Neural progenitor cell (in vitro differentiated cells): Measurements from ENCODE around the gene CLK3. TPM values are rescaled to one million over a fixed set of nuclear protein-coding genes. Genes with fewer than 3 reads are reported as not detected.
"Not testable (repeated sequence)": the region's sequence is repeated elsewhere in the genome, so short reads cannot be mapped to it uniquely, and the experiment has no call there.

Experiments used
- DNase-seq: peaks from one replicate; pipeline ENCODE4 v3.0.0-alpha.2; 2016; ENCODE audit warnings: low spot score
- H2AFZ ChIP-seq: fragments of 200-600 bp; sonication (generic); replicated peaks from 2 replicates; pipeline ENCODE4 v1.6.1; 2016; ENCODE audit warnings: antibody characterized with exemption
- H3F3A ChIP-seq: fragments of 200-600 bp; sonication (generic); 2 replicates; pipeline ENCODE4 v1.6.1; 2016; ENCODE audit warnings: antibody characterized with exemption, low read depth
- H3K27ac ChIP-seq: fragments of 200-600 bp; sonication (generic); 2 replicates; pipeline ENCODE4 v1.5.1; 2016; ENCODE audit warnings: mild to moderate bottlenecking
- H3K27me3 ChIP-seq: fragments of 200-600 bp; sonication (generic); 2 replicates; pipeline ENCODE4 v1.6.1; 2016; ENCODE audit warnings: mild to moderate bottlenecking, moderate library complexity
- H3K36me3 ChIP-seq: fragments of 200-600 bp; sonication (generic); 2 replicates; pipeline ENCODE4 v1.5.1; 2016
- H3K4me1 ChIP-seq: fragments of 200-600 bp; sonication (generic); 2 replicates; pipeline ENCODE4 v1.6.1; 2016; ENCODE audit warnings: mixed run types
- H3K4me2 ChIP-seq: fragments of 200-600 bp; sonication (generic); 2 replicates; pipeline ENCODE4 v1.6.1; 2016
- H3K4me3 ChIP-seq: fragments of 200-600 bp; sonication (generic); 2 replicates; pipeline ENCODE4 v1.5.1; 2016
- H3K79me2 ChIP-seq: fragments of 200-600 bp; sonication (generic); 2 replicates; pipeline ENCODE4 v1.6.1; 2016; ENCODE audit warnings: low read depth
- H3K9ac ChIP-seq: fragments of 200-600 bp; sonication (generic); 2 replicates; pipeline ENCODE4 v1.6.1; 2016
- H3K9me3 ChIP-seq: fragments of 200-600 bp; sonication (generic); 2 replicates; pipeline ENCODE4 v1.5.1; 2016; ENCODE audit warnings: low read depth
- H4K20me1 ChIP-seq: fragments of 200-600 bp; sonication (generic); 2 replicates; pipeline ENCODE4 v1.6.1; 2016; ENCODE audit warnings: low read depth
- H3K27ac Mint-ChIP-seq: 3 replicates; pipeline ENCODE4 v1.8.0; 2021; ENCODE audit warnings: mixed read lengths
- H3K27me3 Mint-ChIP-seq: 2 replicates; pipeline ENCODE4 v1.8.0; 2022; ENCODE audit warnings: low read depth, mild to moderate bottlenecking, inconsistent platforms, moderate library complexity, mixed read lengths; ENCODE audit not compliant: insufficient read depth
- H3K36me3 Mint-ChIP-seq: 3 replicates; pipeline ENCODE4 v1.8.0; 2021; ENCODE audit warnings: mixed read lengths
- H3K4me1 Mint-ChIP-seq: 3 replicates; pipeline ENCODE4 v1.8.0; 2021; ENCODE audit warnings: mixed read lengths
- H3K4me3 Mint-ChIP-seq: 3 replicates; pipeline ENCODE4 v1.8.0; 2021; ENCODE audit warnings: mild to moderate bottlenecking, moderate library complexity, mixed read lengths
- H3K9me3 Mint-ChIP-seq: 3 replicates; pipeline ENCODE4 v1.8.0; 2020; ENCODE audit warnings: mixed read lengths
- EZH2 ChIP-seq: fragments of 200-600 bp; sonication (generic); IDR thresholded peaks from 2 replicates; pipeline ENCODE4 v1.6.1; 2017; ENCODE audit warnings: antibody characterized with exemption, mild to moderate bottlenecking, moderate library complexity
- EZH2phosphoT487 ChIP-seq: fragments of 200-600 bp; sonication (generic); IDR thresholded peaks from 2 replicates; pipeline ENCODE4 v1.6.1; 2017; ENCODE audit warnings: antibody characterized with exemption
- total RNA-seq: library from RNA; depleted of rRNA; stranded (reverse); fragments of >200 nt; gene quantifications from 2 replicates; pipeline ENCODE4 v1.2.3, GENCODE V29; 2015; ENCODE audit warnings: low replicate concordance
- TF ChIP-seq, protein P1 (sequence below): fragments of 200-600 bp; sonication (generic); IDR thresholded peaks from 2 replicates; pipeline ENCODE4 v1.5.1; 2017; ENCODE audit warnings: antibody characterized with exemption, mild to moderate bottlenecking

CLK3 gene
- total RNA-seq, 1 donor from 2014 or later: 66.1 TPM

DNA sequence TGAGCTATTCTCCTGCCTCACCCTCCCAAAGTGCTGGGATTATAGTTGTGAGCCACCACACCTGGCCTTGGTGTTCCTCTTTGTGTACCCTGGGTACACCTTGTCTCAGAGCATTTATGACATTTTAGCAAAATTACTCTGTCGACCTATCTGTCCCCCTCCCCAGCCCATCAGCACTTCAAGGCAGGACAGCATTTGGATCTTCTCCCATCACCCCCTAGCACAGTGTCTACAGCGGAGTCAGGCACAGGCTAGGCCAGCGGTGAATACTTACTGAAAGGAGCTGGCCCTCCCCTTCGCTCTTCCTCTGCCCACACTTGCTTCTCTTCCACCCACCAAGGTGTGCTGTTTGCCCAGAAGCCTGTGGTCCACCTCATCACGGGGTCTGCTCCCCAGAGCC lies 20.4 kb upstream of the CLK3 start:
- Histone ChIP-seq H3K4me3 (no peak overlapping the region), H3F3A (peaks cover 9% of the 10 kb centered on the region), H3K9me3 (no peaks in the 10 kb centered on the region), H3K27me3 (no peaks in the 10 kb centered on the region), H3K4me1 (peaks cover 13% of the 10 kb centered on the region), H3K79me2 (no peaks in the 10 kb centered on the region), H4K20me1 (peaks cover 8% of the 10 kb centered on the region), H3K4me2 (no peak overlapping the region), H3K36me3 (no peaks in the 10 kb centered on the region), H2AFZ (no peak overlapping the region), H3K27ac (no peak overlapping the region), H3K9ac (no peak overlapping the region)
- Mint-ChIP-seq H3K9me3 (no peaks in the 10 kb centered on the region), H3K27me3 (peaks cover 2% of the 10 kb centered on the region), H3K4me1 (peaks cover 9% of the 10 kb centered on the region), H3K27ac (no peak overlapping the region), H3K4me3 (no peak overlapping the region), H3K36me3 (peaks cover 34% of the 10 kb centered on the region)
- DNase-seq: no peak
- TF ChIP-seq, protein P1, sequence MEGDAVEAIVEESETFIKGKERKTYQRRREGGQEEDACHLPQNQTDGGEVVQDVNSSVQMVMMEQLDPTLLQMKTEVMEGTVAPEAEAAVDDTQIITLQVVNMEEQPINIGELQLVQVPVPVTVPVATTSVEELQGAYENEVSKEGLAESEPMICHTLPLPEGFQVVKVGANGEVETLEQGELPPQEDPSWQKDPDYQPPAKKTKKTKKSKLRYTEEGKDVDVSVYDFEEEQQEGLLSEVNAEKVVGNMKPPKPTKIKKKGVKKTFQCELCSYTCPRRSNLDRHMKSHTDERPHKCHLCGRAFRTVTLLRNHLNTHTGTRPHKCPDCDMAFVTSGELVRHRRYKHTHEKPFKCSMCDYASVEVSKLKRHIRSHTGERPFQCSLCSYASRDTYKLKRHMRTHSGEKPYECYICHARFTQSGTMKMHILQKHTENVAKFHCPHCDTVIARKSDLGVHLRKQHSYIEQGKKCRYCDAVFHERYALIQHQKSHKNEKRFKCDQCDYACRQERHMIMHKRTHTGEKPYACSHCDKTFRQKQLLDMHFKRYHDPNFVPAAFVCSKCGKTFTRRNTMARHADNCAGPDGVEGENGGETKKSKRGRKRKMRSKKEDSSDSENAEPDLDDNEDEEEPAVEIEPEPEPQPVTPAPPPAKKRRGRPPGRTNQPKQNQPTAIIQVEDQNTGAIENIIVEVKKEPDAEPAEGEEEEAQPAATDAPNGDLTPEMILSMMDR: no peak
- no peak for TF ChIP-seq EZH2
- TF ChIP-seq EZH2phosphoT487: no peak

DNA sequence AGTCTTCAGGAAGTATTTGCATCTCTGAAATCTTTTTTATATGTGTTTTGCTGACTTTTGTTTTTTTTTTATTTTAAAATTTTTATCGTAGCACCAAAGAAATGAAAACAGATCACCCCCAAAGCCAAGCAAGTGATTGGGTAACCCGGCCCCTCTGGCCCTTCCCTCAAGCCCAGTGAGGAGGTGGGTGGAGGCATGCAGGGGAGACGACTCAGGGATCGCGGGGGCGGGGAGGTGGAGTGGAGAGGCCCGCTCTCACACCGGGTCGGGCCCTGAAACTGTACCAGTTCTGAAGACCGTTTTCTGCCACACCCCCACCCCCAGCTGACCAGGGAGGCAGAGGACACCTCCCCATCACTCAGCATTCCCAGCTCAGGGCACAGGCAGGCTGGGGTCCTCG lies 18.9 kb upstream of the CLK3 start:
- not testable (repeated sequence) for H3K79me2 ChIP-seq, H3K4me3 ChIP-seq, H3K27me3 Mint-ChIP-seq, H3F3A ChIP-seq, H3K27ac Mint-ChIP-seq, H3K4me3 Mint-ChIP-seq, DNase-seq, H3K9ac ChIP-seq, H3K9me3 Mint-ChIP-seq, H3K9me3 ChIP-seq, H3K36me3 ChIP-seq, H4K20me1 ChIP-seq, H3K4me2 ChIP-seq, H2AFZ ChIP-seq, H3K27me3 ChIP-seq, H3K27ac ChIP-seq, H3K4me1 Mint-ChIP-seq
- H3K4me1 ChIP-seq: peaks cover 13% of the 10 kb centered on the region
- H3K36me3 Mint-ChIP-seq: peaks cover 26% of the 10 kb centered on the region

DNA sequence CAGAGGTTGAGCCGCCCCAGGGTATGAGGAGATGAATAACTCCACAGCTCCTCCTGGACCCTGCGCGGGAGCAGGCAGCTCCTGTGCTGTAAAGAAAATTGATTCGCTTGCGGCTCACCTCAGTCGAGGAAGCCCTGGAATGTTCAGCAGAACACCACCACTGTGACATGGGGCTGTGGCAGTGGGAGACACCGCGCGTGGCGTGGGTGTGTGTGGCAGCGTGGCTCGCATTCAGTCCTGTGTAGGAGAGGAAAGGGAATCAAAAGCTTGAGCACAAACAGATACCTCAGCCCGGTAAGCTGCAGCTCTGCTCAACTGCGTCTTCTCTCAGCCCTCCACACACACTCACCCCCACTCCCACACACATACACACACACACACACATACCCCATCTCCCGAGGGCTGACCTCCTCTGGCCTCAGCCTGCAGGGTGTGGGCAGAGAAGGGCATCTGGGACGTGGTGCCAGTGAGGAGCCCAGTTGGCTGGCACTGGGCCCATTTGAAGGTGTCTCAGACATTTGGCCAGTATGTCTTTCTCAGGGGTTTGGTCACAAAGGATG lies 18.4 kb upstream of the CLK3 start:
- not testable (repeated sequence) for H3K27me3 ChIP-seq, H3K4me3 ChIP-seq, H3F3A ChIP-seq, H3K9me3 Mint-ChIP-seq, H3K79me2 ChIP-seq, H3K27ac Mint-ChIP-seq, H2AFZ ChIP-seq, H3K9me3 ChIP-seq, H3K4me1 Mint-ChIP-seq, H3K27ac ChIP-seq, H3K27me3 Mint-ChIP-seq, DNase-seq, H3K4me2 ChIP-seq, H3K36me3 ChIP-seq, H4K20me1 ChIP-seq, H3K4me3 Mint-ChIP-seq, H3K9ac ChIP-seq
- H3K4me1 ChIP-seq: peaks cover 13% of the 10 kb centered on the region
- peaks cover 26% of the 10 kb centered on the region for H3K36me3 Mint-ChIP-seq

DNA sequence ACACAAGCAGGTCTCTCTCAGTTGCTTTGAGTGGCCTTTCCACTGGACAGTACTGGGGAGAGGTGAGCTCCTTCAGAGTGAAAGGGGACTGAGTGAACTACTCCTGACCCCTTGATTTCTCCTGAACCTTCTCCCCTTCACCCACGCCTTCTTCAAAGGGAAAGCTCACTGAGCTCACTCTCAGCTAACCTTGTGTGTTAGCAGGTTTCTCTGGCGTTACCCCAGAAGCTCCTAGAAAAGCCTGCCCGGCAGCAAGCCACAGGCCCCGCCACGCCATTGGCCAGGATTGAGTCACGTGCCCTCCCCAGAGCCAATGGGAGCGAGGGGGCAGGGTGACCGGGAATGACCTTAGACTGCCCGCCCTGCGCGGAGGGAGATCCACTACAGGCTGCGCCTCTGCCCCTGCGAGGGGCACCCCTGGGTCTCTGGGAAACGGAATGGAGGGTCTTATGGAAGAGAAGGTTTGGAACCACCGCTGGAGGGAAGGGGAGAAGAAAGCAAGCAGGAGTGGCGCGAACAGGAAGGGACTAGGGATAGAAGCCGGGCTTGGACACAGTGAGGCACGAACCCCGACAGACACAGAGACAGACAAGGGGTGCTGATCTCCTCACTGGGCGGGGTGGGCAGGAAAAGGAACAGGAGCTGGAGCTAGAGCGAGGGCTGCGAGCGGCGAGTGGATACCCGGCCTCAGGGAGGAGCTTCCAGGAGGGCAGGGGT lies 17.4 kb upstream of the CLK3 start:
- Mint-ChIP-seq H3K27ac (peak overlapping the region; percentile 84), H3K4me3 (peak overlapping the region; percentile 81), H3K27me3 (peaks cover 2% of the 10 kb centered on the region), H3K9me3 (no peaks in the 10 kb centered on the region), H3K4me1 (peaks cover 10% of the 10 kb centered on the region), H3K36me3 (peaks cover 22% of the 10 kb centered on the region)
- Histone ChIP-seq H3K27me3 (no peaks in the 10 kb centered on the region), H3K4me2 (peak overlapping the region; percentile 59), H3K4me1 (peaks cover 13% of the 10 kb centered on the region), H3K9me3 (no peaks in the 10 kb centered on the region), H4K20me1 (peaks cover 6% of the 10 kb centered on the region), H3K4me3 (peak overlapping the region; percentile 22), H3K9ac (no peak overlapping the region), H3K79me2 (no peaks in the 10 kb centered on the region), H3K36me3 (no peaks in the 10 kb centered on the region), H3F3A (peaks cover 9% of the 10 kb centered on the region), H2AFZ (no peak overlapping the region), H3K27ac (peak overlapping the region; percentile 73)
- TF ChIP-seq EZH2phosphoT487 (no peak), EZH2 (no peak)
- TF ChIP-seq, protein P1: no peak
- peak; percentile 87 for DNase-seq
